H9 (cell line): ENCODE measurements around the gene ZBED2. TPM values are rescaled to one million over a fixed set of nuclear protein-coding genes. Genes with fewer than 3 reads are reported as not detected.

Experiments
- DNase-seq: peaks from one replicate; pipeline ENCODE4 v3.0.0-alpha.2; 2017
- H2AFZ ChIP-seq: one replicate; pipeline ENCODE4 v1.6.1; 2013; ENCODE audit warnings: mild to moderate bottlenecking, low read length, control low read depth, moderate library complexity
- H2AK5ac ChIP-seq: 2 replicates; pipeline ENCODE4 v1.6.1; 2013; ENCODE audit warnings: low read length, control low read depth, mixed read lengths; ENCODE audit not compliant: insufficient read length
- H2BK120ac ChIP-seq: one replicate; pipeline ENCODE4 v1.6.1; 2013; ENCODE audit warnings: low read depth, mild to moderate bottlenecking, low read length, control low read depth, inconsistent platforms; ENCODE audit not compliant: poor library complexity, severe bottlenecking
- H2BK12ac ChIP-seq: 2 replicates; pipeline ENCODE4 v1.6.1; 2013; ENCODE audit warnings: low read length, control low read depth, mixed read lengths, low read depth; ENCODE audit not compliant: insufficient read length
- H2BK15ac ChIP-seq: 2 replicates; pipeline ENCODE4 v1.6.1; 2013; ENCODE audit warnings: low read depth, low read length, control low read depth
- H2BK20ac ChIP-seq: one replicate; pipeline ENCODE4 v1.6.1; 2013; ENCODE audit warnings: low read depth, mild to moderate bottlenecking, low read length, control low read depth, inconsistent platforms; ENCODE audit not compliant: poor library complexity, severe bottlenecking
- H2BK5ac ChIP-seq: 2 replicates; pipeline ENCODE4 v1.6.1; 2013; ENCODE audit warnings: low read length, control low read depth, mixed read lengths; ENCODE audit not compliant: insufficient read length
- H3K14ac ChIP-seq: 2 replicates; pipeline ENCODE4 v1.6.1; 2013; ENCODE audit warnings: low read length, control low read depth; ENCODE audit not compliant: insufficient read depth
- H3K18ac ChIP-seq: 2 replicates; pipeline ENCODE4 v1.6.1; 2013; ENCODE audit warnings: low read depth, mild to moderate bottlenecking, mixed read lengths, low read length, control low read depth; ENCODE audit not compliant: insufficient read length
- H3K23ac ChIP-seq: 2 replicates; pipeline ENCODE4 v1.6.1; 2013; ENCODE audit warnings: low read length, control low read depth, mixed read lengths, low read depth; ENCODE audit not compliant: insufficient read length
- H3K23me2 ChIP-seq: 2 replicates; pipeline ENCODE4 v1.6.1; 2013; ENCODE audit warnings: low read depth, mild to moderate bottlenecking, mixed read lengths, low read length, control low read depth; ENCODE audit not compliant: insufficient read length, poor library complexity, severe bottlenecking
- H3K27ac ChIP-seq: 2 replicates; pipeline ENCODE4 v1.5.1; 2013; ENCODE audit warnings: low read length, control low read depth, mixed read lengths, low read depth; ENCODE audit not compliant: insufficient read length
- H3K27me3 ChIP-seq: 2 replicates; pipeline ENCODE4 v1.6.1; 2013; ENCODE audit warnings: low read length, control low read depth, inconsistent platforms; ENCODE audit not compliant: insufficient read depth
- H3K4ac ChIP-seq: 2 replicates; pipeline ENCODE4 v1.6.1; 2013; ENCODE audit warnings: low read depth, mild to moderate bottlenecking, control low read depth, inconsistent platforms, low read length, moderate library complexity
- H3K4me1 ChIP-seq: 2 replicates; pipeline ENCODE4 v1.6.1; 2013; ENCODE audit warnings: low read length, control low read depth, inconsistent platforms; ENCODE audit not compliant: insufficient read depth
- H3K4me2 ChIP-seq: 2 replicates; pipeline ENCODE4 v1.6.1; 2013; ENCODE audit warnings: low read length, control low read depth, mixed read lengths; ENCODE audit not compliant: insufficient read length, insufficient read depth
- H3K56ac ChIP-seq: 2 replicates; pipeline ENCODE4 v1.6.1; 2013; ENCODE audit warnings: low read depth, mild to moderate bottlenecking, mixed read lengths, low read length, control low read depth; ENCODE audit not compliant: insufficient read length
- H3K79me1 ChIP-seq: 2 replicates; pipeline ENCODE4 v1.6.1; 2013; ENCODE audit warnings: low read depth, mild to moderate bottlenecking, moderate library complexity, low read length, control low read depth, inconsistent platforms; ENCODE audit not compliant: insufficient read depth, poor library complexity, severe bottlenecking
- H3K79me2 ChIP-seq: 2 replicates; pipeline ENCODE4 v1.6.1; 2013; ENCODE audit warnings: low read length, control low read depth, inconsistent platforms; ENCODE audit not compliant: insufficient read depth
- H3K9ac ChIP-seq: 2 replicates; pipeline ENCODE4 v1.6.1; 2013; ENCODE audit warnings: low read length, control low read depth, mixed read lengths; ENCODE audit not compliant: insufficient read length; ENCODE audit errors: extremely low read depth
- H3K9me3 ChIP-seq: one replicate; pipeline ENCODE4 v1.6.1; 2013; ENCODE audit warnings: low read depth, low read length, inconsistent platforms; ENCODE audit not compliant: control insufficient read depth
- H3T11ph ChIP-seq: one replicate; pipeline ENCODE4 v1.6.1; 2013; ENCODE audit warnings: mild to moderate bottlenecking, low read length, control low read depth, inconsistent platforms
- H4K20me1 ChIP-seq: one replicate; pipeline ENCODE4 v1.6.1; 2013; ENCODE audit not compliant: control insufficient read depth, insufficient read length, insufficient read depth
- H4K5ac ChIP-seq: 2 replicates; pipeline ENCODE4 v1.6.1; 2013; ENCODE audit warnings: low read depth, mild to moderate bottlenecking, mixed read lengths, low read length, control low read depth; ENCODE audit not compliant: insufficient read length
- H4K8ac ChIP-seq: replicated peaks from 2 replicates; pipeline ENCODE4 v1.6.1; 2013; ENCODE audit warnings: low read length, control low read depth, mixed read lengths, low read depth; ENCODE audit not compliant: insufficient read length
- H4K91ac ChIP-seq: 2 replicates; pipeline ENCODE4 v1.6.1; 2013; ENCODE audit warnings: low read depth, mild to moderate bottlenecking, moderate library complexity, mixed read lengths, low read length, control low read depth; ENCODE audit not compliant: insufficient read length
- H3K27ac Mint-ChIP-seq, 3 experiments: 2 replicates in 2 of 3; 3 replicates in 1 of 3; pipeline ENCODE4 v1.8.0; 2020 to 2021; ENCODE audit warnings: mixed read lengths in 3 of 3, mild to moderate bottlenecking in 1 of 3, moderate library complexity in 1 of 3
- H3K27me3 Mint-ChIP-seq: 2 replicates; pipeline ENCODE4 v1.8.0; 2021; ENCODE audit warnings: low read depth, mild to moderate bottlenecking, moderate library complexity, mixed read lengths
- H3K36me3 Mint-ChIP-seq, 3 experiments: 2 replicates in 2 of 3; 3 replicates in 1 of 3; pipeline ENCODE4 v1.8.0; 2020 to 2021; ENCODE audit warnings: low read depth in 3 of 3, mixed read lengths in 3 of 3; ENCODE audit not compliant: insufficient read depth in 1 of 3
- H3K4me1 Mint-ChIP-seq, 2 experiments: 2 replicates each; pipeline ENCODE4 v1.8.0; 2020; ENCODE audit warnings: mixed read lengths in 2 of 2
- H3K4me3 Mint-ChIP-seq, 2 experiments: 2 replicates in 1 of 2; 3 replicates in 1 of 2; pipeline ENCODE4 v1.8.0; 2020 to 2021; ENCODE audit warnings: mild to moderate bottlenecking in 2 of 2, mixed read lengths in 2 of 2, moderate library complexity in 1 of 2
- H3K9me3 Mint-ChIP-seq, 2 experiments: 2 replicates in 1 of 2; 3 replicates in 1 of 2; pipeline ENCODE4 v1.8.0; 2020; ENCODE audit warnings: mild to moderate bottlenecking in 2 of 2, mixed read lengths in 2 of 2, moderate library complexity in 1 of 2
- CTCF ChIP-seq: fragments of 200-600 bp; sonication (generic); conservative IDR thresholded peaks from 3 replicates; pipeline ENCODE4 v1.8.0; 2021; ENCODE audit warnings: antibody characterized with exemption, mild to moderate bottlenecking
- WGBS: extraction: QIAGEN DNeasy Blood & Tissue Kit; methylation state at CpG from one replicate; pipeline ENCODE4 v1.1.7; 2013; ENCODE audit warnings: missing lambda C conversion rate, low lambda C conversion rate, mixed read lengths; ENCODE audit not compliant: insufficient read length; ENCODE audit errors: extremely low coverage; 5-methylcytosine and 5-hydroxymethylcytosine counted together
- total RNA-seq: library from RNA; stranded (reverse); gene quantifications from 2 replicates; pipeline ENCODE4 v1.2.1, GENCODE V29; 2021

ZBED2 gene
- total RNA-seq, 1 experiment from 2014 or later, result not detected

GRCh38 chr3:111621535-111621934 is 26.4 kb upstream of the ZBED2 start:
- DNase-seq, result peak; percentile 81
- no peak overlapping the region for H4K5ac ChIP-seq
- no peaks in the 10 kb centered on the region for H3K27me3 ChIP-seq
- no peaks in the 10 kb centered on the region for H3K9me3 ChIP-seq
- no peaks in the 10 kb centered on the region for H4K20me1 ChIP-seq
- no peak overlapping the region for H2BK20ac ChIP-seq
- H3K4me3 Mint-ChIP-seq, result no peak overlapping the region
- H3K14ac ChIP-seq, result no peak overlapping the region
- H3K18ac ChIP-seq, result no peak overlapping the region
- WGBS, result no CpG with 5 or more reads among the region's 5 CpGs
- H3K79me1 ChIP-seq, result no peaks in the 10 kb centered on the region
- H3K23ac ChIP-seq, result no peak overlapping the region
- no peak overlapping the region for H4K8ac ChIP-seq
- H3K9ac ChIP-seq, result no peak overlapping the region
- H3K27ac Mint-ChIP-seq, result no peak overlapping the region
- H3K27me3 Mint-ChIP-seq, result no peaks in the 10 kb centered on the region
- H2AFZ ChIP-seq, result no peak overlapping the region
- peak; percentile 95 for TF ChIP-seq CTCF
- no peak overlapping the region for H3T11ph ChIP-seq
- no peak overlapping the region for H2BK12ac ChIP-seq
- H3K4me1 Mint-ChIP-seq, result no peaks in the 10 kb centered on the region
- no peak overlapping the region for H3K27ac ChIP-seq
- H3K4me2 ChIP-seq, result no peak overlapping the region
- no peak overlapping the region for H3K4ac ChIP-seq
- peaks cover 0 to 9% (median 3%) of the 10 kb centered on the region in 3 experiments; a peak in 5 of 7 replicates for H3K36me3 Mint-ChIP-seq
- H3K23me2 ChIP-seq, result no peaks in the 10 kb centered on the region
- H3K4me1 ChIP-seq, result no peaks in the 10 kb centered on the region
- H2BK5ac ChIP-seq, result no peak overlapping the region
- no peak overlapping the region for H3K56ac ChIP-seq
- no peak overlapping the region for H2BK15ac ChIP-seq
- no peak overlapping the region for H4K91ac ChIP-seq
- H3K79me2 ChIP-seq, result no peaks in the 10 kb centered on the region
- no peak overlapping the region for H2AK5ac ChIP-seq
- H2BK120ac ChIP-seq, result no peak overlapping the region
- H3K9me3 Mint-ChIP-seq, result peaks cover 11 to 16% of the 10 kb centered on the region in 2 experiments
